Dermis blood vessel endothelial cell (primary cell): Measurements from ENCODE around the gene CPLANE2. TPM values are rescaled to one million over a fixed set of nuclear protein-coding genes. Genes with fewer than 3 reads are reported as not detected.

ENCODE experiments used
- DNase-seq: peaks from one replicate; pipeline ENCODE4 v3.0.0; 2010
- total RNA-seq: library from RNA; depleted of rRNA; stranded (reverse); fragments of >200 nt; gene quantifications from 2 replicates; pipeline ENCODE4 v1.2.3, GENCODE V29; 2014

CPLANE2 gene
- total RNA-seq, 1 donor from 2014 or later: 9.5 TPM

DNA sequence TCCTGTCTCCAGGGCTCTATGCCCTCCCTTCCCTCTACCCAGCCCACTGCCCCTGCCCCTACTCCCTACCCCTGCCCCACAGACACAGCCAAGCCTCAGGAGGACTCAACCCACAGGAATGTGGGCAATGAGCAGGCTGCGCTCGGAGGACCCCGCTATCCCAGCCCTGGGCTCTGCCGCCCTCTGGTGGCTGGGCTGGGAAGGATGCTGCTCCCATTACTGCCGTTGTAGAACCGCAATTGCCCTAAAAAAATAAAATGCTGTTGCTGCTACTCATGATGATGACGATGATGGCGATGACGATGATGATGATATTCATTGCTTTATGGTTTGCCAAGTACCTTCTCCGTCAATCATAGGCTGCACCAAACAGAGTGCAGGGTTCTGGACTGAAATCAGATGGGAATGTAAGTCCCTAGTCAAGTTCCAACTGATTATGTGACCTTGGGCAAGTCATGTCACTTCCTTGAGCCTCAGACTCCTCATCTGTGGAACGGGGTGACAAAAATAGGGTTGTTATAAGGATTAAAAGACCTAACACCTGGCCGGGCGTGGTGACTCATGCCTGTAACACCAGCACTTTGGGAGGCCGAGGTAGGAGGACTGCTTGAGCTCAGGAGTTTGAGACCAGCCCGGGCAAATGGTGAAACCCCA, 49.1 kb downstream of the CPLANE2 start:
- peak; percentile 86 for DNase-seq

DNA sequence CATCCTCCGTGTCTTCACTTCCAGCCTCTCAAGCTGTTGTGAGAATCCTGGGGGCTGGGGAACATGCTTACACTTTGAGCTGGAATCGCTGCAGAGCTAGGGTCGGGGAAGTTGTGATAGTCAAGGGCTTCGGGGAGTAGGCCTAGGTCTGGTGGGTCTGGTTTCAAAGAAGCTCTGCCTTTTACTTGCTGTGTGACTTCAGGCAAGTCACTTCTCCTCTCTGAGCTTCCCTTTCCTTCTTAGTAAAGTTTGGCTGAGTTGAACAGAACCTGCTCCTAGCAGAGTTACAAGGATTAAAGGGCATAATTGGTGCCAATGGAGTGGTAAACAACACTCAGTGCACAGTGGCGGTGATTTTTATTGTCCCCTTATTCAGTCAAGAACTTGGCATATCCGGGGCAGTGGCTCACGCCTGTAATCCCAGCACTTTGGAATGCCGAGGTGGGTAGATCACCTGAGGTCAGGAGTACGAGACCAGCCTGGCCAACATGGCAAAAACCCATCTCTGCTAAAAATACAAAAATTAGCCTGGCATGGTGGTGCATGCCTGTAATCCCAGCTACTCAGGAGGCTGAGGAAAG, 50.2 kb downstream of the CPLANE2 start:
- no peak for DNase-seq

DNA sequence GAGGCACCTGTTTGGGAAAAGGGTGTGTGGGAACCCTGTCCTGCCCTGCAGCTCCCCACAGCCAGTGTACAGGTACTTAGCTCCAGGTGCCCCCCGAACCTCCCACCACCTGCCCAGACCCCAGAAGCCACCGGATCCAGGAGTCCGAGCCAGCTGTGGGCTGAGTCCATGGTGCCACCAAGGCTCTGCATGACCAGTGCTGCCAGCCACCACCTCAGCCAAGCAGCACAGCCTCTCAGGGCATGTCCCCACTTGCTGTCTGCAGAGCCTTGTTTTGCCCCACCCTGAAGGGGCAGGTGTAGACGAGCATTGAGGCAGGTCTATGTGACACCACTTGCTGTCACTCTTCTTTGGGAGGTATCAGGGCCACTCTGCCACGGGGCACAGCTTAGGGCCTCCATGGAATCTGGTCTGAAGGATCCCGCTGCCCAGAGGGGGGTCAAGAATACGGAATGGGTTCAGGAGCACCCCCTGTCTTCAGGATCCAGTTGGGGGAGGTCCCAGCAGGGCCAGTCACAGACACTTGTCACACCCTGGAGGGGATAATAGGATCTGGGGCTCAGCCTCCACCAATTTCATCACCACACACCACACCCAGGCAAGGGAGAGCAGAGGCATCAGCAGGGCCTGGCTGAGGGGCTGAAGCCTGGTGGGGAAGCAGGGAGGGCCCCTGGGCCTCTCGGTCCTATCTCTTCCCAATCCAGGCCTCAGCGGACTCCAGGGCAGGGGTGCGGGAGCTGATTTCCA, 52.3 kb downstream of the CPLANE2 start:
- no peak for DNase-seq

DNA sequence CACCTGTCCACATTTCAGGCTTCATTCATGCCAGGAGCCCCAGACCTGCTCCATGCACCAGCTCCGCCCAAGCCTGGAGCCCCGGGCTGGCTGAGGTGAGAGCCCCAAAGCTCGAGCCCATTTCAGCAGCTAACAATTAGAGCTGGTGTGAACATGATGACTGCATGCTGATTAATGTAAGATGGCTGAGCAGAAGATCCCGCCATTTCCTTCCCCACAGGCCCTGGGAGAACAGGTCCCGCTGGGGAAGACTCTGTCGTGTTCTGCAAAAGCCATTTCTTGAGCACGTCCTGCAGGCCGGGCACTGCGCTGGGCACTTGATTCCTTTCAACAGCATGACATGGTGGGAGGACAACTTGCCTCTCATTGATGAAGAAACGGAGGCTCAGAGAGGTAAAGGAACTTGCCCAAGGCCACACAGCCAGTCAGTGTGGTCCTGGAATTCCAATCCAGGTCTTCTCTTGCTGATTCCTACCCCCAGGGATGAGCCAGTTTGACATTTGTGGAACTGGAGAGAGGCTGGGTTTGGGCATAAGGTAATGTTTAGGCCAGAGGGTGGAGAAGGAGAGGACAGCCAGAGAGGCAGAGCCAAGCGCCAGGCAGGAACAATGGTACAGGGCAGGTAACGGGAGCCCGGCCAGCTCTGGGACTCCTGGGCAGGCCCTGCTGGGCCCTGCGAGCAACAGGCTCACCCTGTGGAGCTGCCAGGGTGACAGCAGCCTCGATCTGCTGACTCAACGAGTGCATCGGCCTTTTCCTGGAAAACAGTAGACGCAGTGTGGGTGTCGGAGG, 53.0 kb downstream of the CPLANE2 start:
- no peak for DNase-seq

DNA sequence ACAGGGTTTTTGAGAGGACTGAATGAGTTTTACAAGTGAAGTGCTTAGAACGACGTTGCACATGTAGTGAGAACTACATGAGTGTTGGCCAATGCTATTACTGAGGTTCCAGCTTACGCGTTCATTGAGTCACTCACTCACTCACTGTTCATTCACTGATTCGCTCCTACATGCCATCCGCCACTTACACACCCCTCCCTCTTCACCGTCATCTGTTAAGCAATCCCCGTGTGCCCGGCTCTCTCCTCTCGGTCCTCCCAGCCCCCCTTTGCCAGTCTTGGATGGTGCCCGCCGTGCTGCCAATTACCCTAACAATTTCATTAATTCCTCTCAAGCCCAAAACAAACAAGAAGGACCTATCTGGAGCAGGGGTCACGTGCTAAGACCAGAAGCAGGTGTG, 53.8 kb downstream of the CPLANE2 start:
- no peak for DNase-seq

DNA sequence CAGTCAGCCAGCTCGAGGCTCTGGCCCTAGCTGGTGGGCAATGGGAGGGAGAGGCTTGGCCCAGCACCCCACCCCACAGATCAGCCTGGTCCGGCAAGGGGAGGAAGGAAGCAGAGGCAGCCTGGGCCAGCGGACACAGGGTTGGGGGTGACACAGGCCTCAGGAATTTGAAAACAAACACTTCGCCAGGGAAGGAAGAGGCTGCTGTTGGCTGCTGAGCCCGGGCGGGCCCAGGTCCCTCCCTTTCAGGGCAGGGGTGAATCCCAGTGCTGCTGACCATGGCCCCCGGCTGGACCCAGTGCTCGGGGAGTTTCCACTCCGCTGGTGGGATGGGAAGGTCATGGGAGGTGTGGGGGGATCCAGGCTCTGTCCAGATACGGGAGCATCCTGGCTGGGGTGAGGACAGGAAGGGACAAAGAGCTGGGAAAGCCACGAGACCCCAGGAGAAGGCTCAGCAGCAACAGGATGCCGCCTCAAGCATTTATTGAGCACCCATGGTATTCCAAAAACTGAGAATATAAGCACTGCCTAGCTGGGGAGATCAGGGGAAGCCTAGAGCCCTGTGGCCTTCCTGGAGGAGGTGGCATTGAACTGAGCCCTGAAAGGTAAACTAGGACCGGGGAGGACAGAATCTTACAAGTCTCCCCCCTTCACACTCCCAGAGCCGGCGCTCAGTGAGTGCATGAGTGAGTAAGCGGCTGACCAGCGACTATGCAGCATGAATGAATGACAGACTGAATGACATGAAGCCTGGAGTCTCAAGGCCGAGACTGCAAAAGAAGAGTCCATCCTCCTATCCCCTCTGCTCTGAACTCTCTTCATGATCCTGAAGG, 54.9 kb downstream of the CPLANE2 start:
- DNase-seq: peak; percentile 97

Other genes with a start within 250 kb of the CPLANE2 start
- gene SRARP, start 232.9 kb downstream of the CPLANE2 start, total RNA-seq: 0.28 and 0.51 TPM in 2 replicates
- gene HSPB7, start 219.1 kb downstream of the CPLANE2 start, total RNA-seq: not detected in 2 replicates
- not detected in 2 replicates for gene CLCNKA, start 215.1 kb downstream of the CPLANE2 start, total RNA-seq
- 0.34 TPM in 1 of 2 replicates, not detected in the other for gene CLCNKB, start 193.4 kb downstream of the CPLANE2 start, total RNA-seq
- gene FAM131C, start 163.5 kb downstream of the CPLANE2 start, total RNA-seq: not detected in 2 replicates
- gene EPHA2, start 81.1 kb downstream of the CPLANE2 start, total RNA-seq: 121 and 192 TPM in 2 replicates
- gene ARHGEF19, start 24.5 kb downstream of the CPLANE2 start, total RNA-seq: 2.7 and 3.3 TPM in 2 replicates
- 14.0 and 15.8 TPM in 2 replicates for gene FBXO42, start 115.3 kb upstream of the CPLANE2 start, total RNA-seq
- gene SZRD1, start 130.1 kb upstream of the CPLANE2 start, total RNA-seq: 23.5 and 48.7 TPM in 2 replicates
- under 0.01 TPM in 1 of 2 replicates, not detected in the other for gene SPATA21, start 200.2 kb upstream of the CPLANE2 start, total RNA-seq
- gene NECAP2, start 203.5 kb upstream of the CPLANE2 start, total RNA-seq: 195 and 263 TPM in 2 replicates